ENCODE data around the gene SETBP1.
A peak's percentile ranks its signal among the peaks of the same experiment; 100 is the strongest.

The SETBP1 gene

GRCh38 chr18:44733069-44733753 is 52.5 kb downstream of the SETBP1 start:
- peak in 1 of 2 donors; percentile 13 for DNase-seq

- DNase-seq, result no peak
Observed at GRCh38 chr18:44733754-44734465, 53.2 kb downstream of the SETBP1 start.

- DNase-seq, result no peak
Observed at GRCh38 chr18:44735096-44735495, 54.4 kb downstream of the SETBP1 start.

GRCh38 chr18:44736664-44737380 is 56.1 kb downstream of the SETBP1 start:
- DNase-seq, result no peak

- no peak for DNase-seq
Observed at GRCh38 chr18:44737623-44738022, 56.9 kb downstream of the SETBP1 start.

GRCh38 chr18:44740000-44740399 is 59.3 kb downstream of the SETBP1 start:
- no peak for DNase-seq

GRCh38 chr18:44741085-44741484 is 60.4 kb downstream of the SETBP1 start:
- DNase-seq, result no peak

- no peak for DNase-seq
Observed at GRCh38 chr18:44741511-44741910, 60.8 kb downstream of the SETBP1 start.

GRCh38 chr18:44742126-44742525 is 61.4 kb downstream of the SETBP1 start:
- DNase-seq, result no peak

- DNase-seq, result no peak
Observed at GRCh38 chr18:44742718-44743311, 62.1 kb downstream of the SETBP1 start.

GRCh38 chr18:44743631-44744030 is 62.9 kb downstream of the SETBP1 start:
- no peak for DNase-seq

GRCh38 chr18:44744161-44745121 is 63.8 kb downstream of the SETBP1 start:
- DNase-seq, result no peak

GRCh38 chr18:44747157-44747556 is 66.5 kb downstream of the SETBP1 start:
- no peak for DNase-seq

- DNase-seq, result no peak
Observed at GRCh38 chr18:44748582-44748981, 67.9 kb downstream of the SETBP1 start.

GRCh38 chr18:44750774-44751173 is 70.1 kb downstream of the SETBP1 start:
- DNase-seq, result no peak

- no peak for DNase-seq
Observed at GRCh38 chr18:44754567-44754966, 73.9 kb downstream of the SETBP1 start.

GRCh38 chr18:44758861-44759631 is 78.4 kb downstream of the SETBP1 start:
- DNase-seq, result peak in 1 of 2 donors; percentile 2

- DNase-seq, result no peak
Observed at GRCh38 chr18:44759925-44760342, 79.2 kb downstream of the SETBP1 start.

- DNase-seq, result no peak
Observed at GRCh38 chr18:44761812-44762211, 81.1 kb downstream of the SETBP1 start.

- no peak for DNase-seq
Observed at GRCh38 chr18:44763327-44763726, 82.6 kb downstream of the SETBP1 start.

- no peak for DNase-seq
Observed at GRCh38 chr18:44764863-44765262, 84.2 kb downstream of the SETBP1 start.
